ENCODE measurements around the gene INPP5A.

DNA sequence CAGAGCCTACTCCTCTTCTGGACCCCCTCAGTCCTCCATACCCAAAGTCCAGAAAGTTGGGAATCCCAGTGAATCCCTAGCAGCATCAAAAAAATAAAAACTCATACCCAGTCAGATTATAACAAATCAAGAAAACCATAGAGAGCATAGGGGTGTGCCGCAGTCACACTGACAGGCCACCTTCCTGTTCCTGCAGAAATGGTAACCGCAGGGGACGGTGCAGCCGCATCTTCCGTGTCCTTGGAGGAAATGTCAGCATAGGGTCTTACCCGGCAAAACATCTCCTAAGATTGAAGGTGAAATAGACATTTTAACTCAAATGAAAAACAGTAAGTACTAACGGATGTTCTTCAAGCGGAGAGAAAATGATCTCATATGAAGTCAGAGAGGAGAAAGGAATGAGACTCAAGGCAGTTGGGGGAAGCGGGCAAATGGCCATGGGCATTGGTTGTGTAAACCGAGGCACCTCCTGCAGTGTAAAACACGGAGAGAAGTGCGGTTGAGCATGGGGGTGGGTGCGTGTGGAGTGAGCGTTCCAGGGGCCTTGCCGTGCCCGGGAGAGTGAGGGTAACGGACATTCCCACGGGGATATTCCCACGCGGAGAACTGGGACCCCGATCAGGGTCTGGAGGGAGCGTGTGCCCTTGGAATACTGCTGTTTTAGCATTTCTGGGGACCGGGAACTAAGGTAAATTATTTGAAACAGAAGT is 137.6 kb downstream of the INPP5A start:
- TF ChIP-seq, protein P1, sequence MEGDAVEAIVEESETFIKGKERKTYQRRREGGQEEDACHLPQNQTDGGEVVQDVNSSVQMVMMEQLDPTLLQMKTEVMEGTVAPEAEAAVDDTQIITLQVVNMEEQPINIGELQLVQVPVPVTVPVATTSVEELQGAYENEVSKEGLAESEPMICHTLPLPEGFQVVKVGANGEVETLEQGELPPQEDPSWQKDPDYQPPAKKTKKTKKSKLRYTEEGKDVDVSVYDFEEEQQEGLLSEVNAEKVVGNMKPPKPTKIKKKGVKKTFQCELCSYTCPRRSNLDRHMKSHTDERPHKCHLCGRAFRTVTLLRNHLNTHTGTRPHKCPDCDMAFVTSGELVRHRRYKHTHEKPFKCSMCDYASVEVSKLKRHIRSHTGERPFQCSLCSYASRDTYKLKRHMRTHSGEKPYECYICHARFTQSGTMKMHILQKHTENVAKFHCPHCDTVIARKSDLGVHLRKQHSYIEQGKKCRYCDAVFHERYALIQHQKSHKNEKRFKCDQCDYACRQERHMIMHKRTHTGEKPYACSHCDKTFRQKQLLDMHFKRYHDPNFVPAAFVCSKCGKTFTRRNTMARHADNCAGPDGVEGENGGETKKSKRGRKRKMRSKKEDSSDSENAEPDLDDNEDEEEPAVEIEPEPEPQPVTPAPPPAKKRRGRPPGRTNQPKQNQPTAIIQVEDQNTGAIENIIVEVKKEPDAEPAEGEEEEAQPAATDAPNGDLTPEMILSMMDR (IDR thresholded peaks at IDR 0.05), result no peak
- TF ChIP-seq POLR2A (IDR thresholded peaks at IDR 0.05), result no peak
- TF ChIP-seq EP300 (IDR thresholded peaks at IDR 0.05; ENCODE audit: low read depth), result no peak
- TF ChIP-seq POLR2AphosphoS5 (IDR thresholded peaks at IDR 0.05), result no peak

All from transverse colon (tissue), 4 donors.